Peyer's patch (tissue), 4 donors: ENCODE data around the gene PTRHD1. TPM values are rescaled to one million over a fixed set of nuclear protein-coding genes. Genes with fewer than 3 reads are reported as not detected.

Experiments
- DNase-seq, 3 donors: peaks; one replicate each; pipeline ENCODE4 v3.0.0-alpha.2; 2017 to 2019
- H3K27ac ChIP-seq, 4 donors: fragments of 200-600 bp; sonication (generic); one replicate each; pipeline ENCODE4 v1.5.1; 2016 to 2019
- H3K27me3 ChIP-seq, 2 donors: fragments of 200-600 bp; sonication (generic); one replicate each; pipeline ENCODE4 v1.5.1; 2019
- H3K36me3 ChIP-seq, 3 donors: fragments of 200-600 bp; sonication (generic); one replicate each; pipeline ENCODE4 v1.5.1; 2016 to 2019
- H3K4me1 ChIP-seq, 4 donors: fragments of 200-600 bp; sonication (generic); one replicate each; pipeline ENCODE4 v1.5.1; 2016 to 2019
- H3K4me3 ChIP-seq, 4 donors: fragments of 200-600 bp; sonication (generic); 1 replicate in 3 of 4; 2 replicates in 1 of 4; pipeline ENCODE4 v1.5.1; 2016 to 2019; ENCODE audit warnings: mild to moderate bottlenecking in 1 of 4
- H3K9me3 ChIP-seq, 4 donors: fragments of 200-600 bp; sonication (generic); one replicate each; pipeline ENCODE4 v1.5.1; 2016 to 2019; ENCODE audit warnings: mild to moderate bottlenecking in 1 of 4
- CTCF ChIP-seq, 6 experiments: fragments of 450-650 bp in 4 of 6; fragments of 200-600 bp in 2 of 6; sonication (generic) in 1 of 6; IDR thresholded peaks; one replicate each; pipeline ENCODE4 v1.5.1; 2017 to 2019; ENCODE audit warnings: antibody characterized with exemption in 6 of 6, mild to moderate bottlenecking in 3 of 6, moderate library complexity in 1 of 6
- POLR2A ChIP-seq, 2 donors: fragments of 450-650 bp; IDR thresholded peaks; one replicate each; pipeline ENCODE4 v1.5.1; 2017; ENCODE audit warnings: antibody characterized with exemption in 2 of 2, mild to moderate bottlenecking in 2 of 2, moderate library complexity in 2 of 2
- total RNA-seq, 4 donors: library from RNA; depleted of rRNA; stranded (reverse); fragments of >200 nt; gene quantifications; one replicate each; pipeline ENCODE4 v1.1.0, GENCODE V29; 2016

PTRHD1 gene
- total RNA-seq, 4 donors from 2014 or later = 19.9 to 38.7 (median 21.2) TPM

- Histone ChIP-seq H3K27ac (no peak overlapping the region), H3K27me3 (no peaks in the 10 kb centered on the region), H3K4me1 (peaks cover 0 to 9% (median 2%) of the 10 kb centered on the region in 4 donors), H3K4me3 (no peak overlapping the region), H3K9me3 (no peaks in the 10 kb centered on the region), H3K36me3 (no peaks in the 10 kb centered on the region)
- DNase-seq = no peak
- TF ChIP-seq CTCF (IDR thresholded peaks at IDR 0.05) (no peak), POLR2A (IDR thresholded peaks at IDR 0.05) (no peak)
These were observed 4.5 kb upstream of the PTRHD1 start for GRCh38 chr2:24797644-24798043.

GRCh38 chr2:24793761-24794435 lies 707 bp upstream of the PTRHD1 start:
- Histone ChIP-seq H3K27me3 (no peaks in the 10 kb centered on the region), H3K27ac (peak overlapping the region in 2 of 4 donors; percentile 96 to 97), H3K36me3 (no peaks in the 10 kb centered on the region), H3K4me3 (peak overlapping the region; percentile 64 to 85 (median 72)), H3K4me1 (peaks cover 0 to 9% (median 2%) of the 10 kb centered on the region in 4 donors), H3K9me3 (no peaks in the 10 kb centered on the region)
- no peak for DNase-seq
- no peak for TF ChIP-seq POLR2A (IDR thresholded peaks at IDR 0.05)
- no peak for TF ChIP-seq CTCF (IDR thresholded peaks at IDR 0.05)

- no peaks in the 10 kb centered on the region for H3K36me3 ChIP-seq
- TF ChIP-seq CTCF (IDR thresholded peaks at IDR 0.05) (no peak), POLR2A (IDR thresholded peaks at IDR 0.05) (no peak)
- no peaks in the 10 kb centered on the region for H3K9me3 ChIP-seq
- peak overlapping the region; percentile 94 to 97 (median 96) for H3K27ac ChIP-seq
- no peaks in the 10 kb centered on the region for H3K27me3 ChIP-seq
- peaks cover 0 to 9% (median 2%) of the 10 kb centered on the region in 4 donors for H3K4me1 ChIP-seq
- DNase-seq = no peak
- H3K4me3 ChIP-seq = peak overlapping the region; percentile 64 to 85 (median 72)
These were observed 683 bp downstream of the PTRHD1 start for GRCh38 chr2:24792542-24792873.

GRCh38 chr2:24791452-24791851 lies 1.7 kb downstream of the PTRHD1 start:
- no peaks in the 10 kb centered on the region for H3K27me3 ChIP-seq
- no peaks in the 10 kb centered on the region for H3K9me3 ChIP-seq
- no peak for TF ChIP-seq POLR2A (IDR thresholded peaks at IDR 0.05)
- no peak for TF ChIP-seq CTCF (IDR thresholded peaks at IDR 0.05)
- H3K4me3 ChIP-seq = no peak overlapping the region
- H3K27ac ChIP-seq = no peak overlapping the region
- H3K4me1 ChIP-seq = peaks cover 0 to 9% (median 2%) of the 10 kb centered on the region in 4 donors
- no peaks in the 10 kb centered on the region for H3K36me3 ChIP-seq
- no peak for DNase-seq

- no peak for TF ChIP-seq POLR2A (IDR thresholded peaks at IDR 0.05)
- TF ChIP-seq CTCF (IDR thresholded peaks at IDR 0.05) = no peak
These were observed 4.4 kb downstream of the PTRHD1 start for GRCh38 chr2:24788816-24789215.

More at GRCh38 chr2:24788816-24789215, 4.4 kb downstream of the PTRHD1 start:
- DNase-seq = no peak
- Histone ChIP-seq H3K4me3 (no peak overlapping the region), H3K9me3 (no peaks in the 10 kb centered on the region), H3K4me1 (peaks cover 0 to 2% (median 0%) of the 10 kb centered on the region in 4 donors), H3K36me3 (no peaks in the 10 kb centered on the region), H3K27me3 (no peaks in the 10 kb centered on the region), H3K27ac (no peak overlapping the region)
